Lower lobe of right lung (tissue), 2 donors: ENCODE measurements around the gene RNFT2. TPM values are rescaled to one million over a fixed set of nuclear protein-coding genes. Genes with fewer than 3 reads are reported as not detected.
A peak's percentile ranks its signal among the peaks of the same experiment; 100 is the strongest.

Experiments used
- ATAC-seq, 2 donors: fragments of 200-7000 bp; cut with Tn5 transposase; one replicate each; pipeline ENCODE4 v1.9.1; 2020 to 2022; ENCODE audit warnings: mild to moderate bottlenecking in 2 of 2, moderate library complexity in 2 of 2
- DNase-seq: peaks from one replicate; pipeline ENCODE4 v3.0.0-alpha.2; 2020
- H3K27ac ChIP-seq: fragments of 200-600 bp; one replicate; pipeline ENCODE4 v1.8.0; 2022
- H3K27me3 ChIP-seq: fragments of 200-600 bp; one replicate; pipeline ENCODE4 v1.8.0; 2022; ENCODE audit warnings: low read depth
- H3K36me3 ChIP-seq: fragments of 200-600 bp; one replicate; pipeline ENCODE4 v1.8.0; 2022; ENCODE audit warnings: mild to moderate bottlenecking
- H3K4me1 ChIP-seq: fragments of 200-600 bp; one replicate; pipeline ENCODE4 v1.8.0; 2022
- H3K4me3 ChIP-seq: fragments of 200-600 bp; one replicate; pipeline ENCODE4 v1.8.0; 2022; ENCODE audit warnings: mild to moderate bottlenecking
- H3K9me3 ChIP-seq: fragments of 200-600 bp; one replicate; pipeline ENCODE4 v1.8.0; 2022
- intact Hi-C: fragments of 100-400 bp; cut with DNase I; formaldehyde crosslinking; loops from one replicate; pipeline ENCODE4 v1.11.0; 2022
- total RNA-seq: library from RNA; stranded (reverse); fragmentation: NEBNext Ultra II Directional; extraction: Animal tissue kit (Norgen Biotek cat#: 25700); gene quantifications from one replicate; pipeline ENCODE4 v1.2.1, GENCODE V29; 2021
- TF ChIP-seq, protein P1 (sequence below): fragments of 200-600 bp; IDR thresholded peaks from one replicate; pipeline ENCODE4 v1.8.0; 2022; ENCODE audit warnings: antibody characterized with exemption, mild to moderate bottlenecking
- donor health status: DM: no; HTN: yes; CAD: no; lungs with severe emphysema.

The RNFT2 gene
- total RNA-seq, 1 donor from 2014 or later: 3.3 TPM

DNA sequence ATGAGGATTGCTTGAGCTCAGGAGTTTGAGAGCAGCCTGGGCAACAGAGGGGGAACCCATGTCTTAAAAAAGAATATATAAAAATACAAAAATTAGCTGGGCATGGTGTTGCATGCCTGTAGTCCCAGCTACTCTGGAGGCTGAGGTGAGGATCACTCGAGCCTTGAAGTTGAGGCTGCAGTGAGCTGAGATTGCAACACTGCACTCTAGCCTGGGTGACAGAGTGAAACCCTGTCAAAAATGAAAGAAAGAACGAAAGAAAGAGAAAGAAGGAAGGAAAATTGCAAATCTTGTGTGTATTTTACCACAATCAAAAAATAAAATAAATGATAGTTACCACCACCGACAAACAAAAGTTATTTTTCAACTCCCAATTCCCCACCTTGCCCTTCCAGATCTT, 45.5 kb upstream of the RNFT2 start:
- no peak for ATAC-seq
- peak overlapping the region; percentile 37 for H3K4me3 ChIP-seq
- peaks cover 29% of the 10 kb centered on the region for H3K4me1 ChIP-seq
- no peak for DNase-seq
- H3K9me3 ChIP-seq: no peaks in the 10 kb centered on the region
- intact Hi-C loops: no loop called here
- H3K27me3 ChIP-seq: peaks cover 21% of the 10 kb centered on the region
- TF ChIP-seq, protein P1, sequence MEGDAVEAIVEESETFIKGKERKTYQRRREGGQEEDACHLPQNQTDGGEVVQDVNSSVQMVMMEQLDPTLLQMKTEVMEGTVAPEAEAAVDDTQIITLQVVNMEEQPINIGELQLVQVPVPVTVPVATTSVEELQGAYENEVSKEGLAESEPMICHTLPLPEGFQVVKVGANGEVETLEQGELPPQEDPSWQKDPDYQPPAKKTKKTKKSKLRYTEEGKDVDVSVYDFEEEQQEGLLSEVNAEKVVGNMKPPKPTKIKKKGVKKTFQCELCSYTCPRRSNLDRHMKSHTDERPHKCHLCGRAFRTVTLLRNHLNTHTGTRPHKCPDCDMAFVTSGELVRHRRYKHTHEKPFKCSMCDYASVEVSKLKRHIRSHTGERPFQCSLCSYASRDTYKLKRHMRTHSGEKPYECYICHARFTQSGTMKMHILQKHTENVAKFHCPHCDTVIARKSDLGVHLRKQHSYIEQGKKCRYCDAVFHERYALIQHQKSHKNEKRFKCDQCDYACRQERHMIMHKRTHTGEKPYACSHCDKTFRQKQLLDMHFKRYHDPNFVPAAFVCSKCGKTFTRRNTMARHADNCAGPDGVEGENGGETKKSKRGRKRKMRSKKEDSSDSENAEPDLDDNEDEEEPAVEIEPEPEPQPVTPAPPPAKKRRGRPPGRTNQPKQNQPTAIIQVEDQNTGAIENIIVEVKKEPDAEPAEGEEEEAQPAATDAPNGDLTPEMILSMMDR: no peak
- no peaks in the 10 kb centered on the region for H3K36me3 ChIP-seq
- H3K27ac ChIP-seq: no peak overlapping the region

DNA sequence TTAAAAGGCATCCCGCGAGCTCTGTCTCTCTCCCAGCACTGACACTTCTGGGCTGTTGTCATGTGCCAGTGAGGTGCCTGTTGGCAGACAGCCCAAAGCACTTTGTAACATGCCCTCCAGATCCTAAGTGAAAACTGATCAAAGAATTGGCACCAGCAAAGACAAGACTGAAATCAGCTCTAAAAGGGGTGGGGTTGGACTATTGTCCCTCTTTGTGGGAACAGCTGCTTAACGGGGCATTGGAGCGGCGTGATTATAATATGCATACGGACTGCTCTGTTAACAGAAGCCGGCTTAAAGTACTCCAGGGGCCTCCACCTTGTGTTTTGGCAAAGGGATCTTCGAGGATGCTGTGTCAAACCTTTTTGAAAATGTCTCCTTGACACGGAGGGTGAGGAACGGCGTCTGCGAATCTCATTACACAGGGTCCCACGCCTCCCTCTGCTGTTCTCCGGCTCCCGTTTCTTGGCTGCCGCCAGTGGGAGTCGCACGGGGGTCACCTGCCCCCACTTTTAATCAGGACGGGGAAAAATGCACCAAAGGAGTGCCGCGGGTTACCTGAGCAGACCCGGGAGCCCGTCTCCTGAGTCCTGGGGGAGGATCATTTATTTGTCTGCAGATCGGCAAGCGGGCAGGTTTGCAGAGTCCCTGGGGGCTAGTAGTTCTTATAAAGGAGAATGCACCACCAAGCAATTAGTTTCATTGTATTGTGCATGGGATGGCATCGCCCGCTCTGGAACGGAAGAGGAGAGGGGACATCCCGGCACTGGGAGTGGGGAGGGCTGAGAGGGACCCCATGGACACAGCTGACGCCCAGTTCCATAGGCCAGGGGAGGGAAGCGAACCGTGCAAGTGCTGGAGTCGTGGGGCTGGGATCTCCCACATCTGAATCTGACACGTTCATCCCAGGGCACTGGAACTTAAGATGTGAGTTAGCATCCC, 44.6 kb upstream of the RNFT2 start:
- intact Hi-C loops: no loop called here
- peak overlapping the region; percentile 37 for H3K4me3 ChIP-seq
- peak in 1 of 2 donors; percentile 16 for ATAC-seq

DNA sequence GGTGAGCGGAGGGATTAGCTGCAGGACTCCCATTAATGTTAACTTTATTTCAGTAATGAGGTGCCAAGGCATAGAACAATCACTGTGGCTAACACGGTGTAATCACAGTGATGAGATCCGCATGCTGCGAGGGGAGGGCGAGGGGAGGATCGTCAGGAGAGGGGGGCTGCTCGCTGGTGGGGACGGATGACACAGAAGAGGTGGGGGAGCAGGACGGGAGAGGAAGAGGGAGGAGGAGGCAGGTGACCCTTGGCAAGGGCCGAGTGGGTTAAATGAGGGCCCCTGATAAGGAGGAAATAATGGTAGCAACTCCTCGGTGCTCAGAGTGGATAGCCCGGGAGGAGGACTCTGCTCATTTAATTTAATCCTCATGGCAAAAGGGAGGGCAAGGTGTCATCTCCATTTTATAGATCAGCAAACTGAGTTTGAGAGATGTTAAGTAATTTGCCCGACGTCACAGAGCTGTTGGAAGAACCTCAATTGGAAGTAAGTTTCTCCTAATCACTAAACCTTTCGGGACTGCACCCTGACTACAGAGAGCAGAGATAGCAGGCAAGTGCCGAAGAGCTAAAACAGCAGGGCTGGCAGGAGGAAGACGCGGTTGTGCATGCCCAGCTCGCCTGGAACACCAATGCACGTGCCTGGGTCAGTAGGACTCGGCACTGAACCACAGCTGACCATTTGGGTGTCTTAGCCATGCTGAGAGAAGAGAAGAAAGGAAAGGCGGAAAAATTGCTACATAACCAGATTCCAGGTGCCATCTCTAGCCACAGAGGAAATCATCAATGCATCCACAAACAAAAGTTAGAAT, 43.3 kb upstream of the RNFT2 start:
- no peaks in the 10 kb centered on the region for H3K36me3 ChIP-seq
- no peak for DNase-seq
- no peak overlapping the region for H3K27ac ChIP-seq
- intact Hi-C loops: no loop called here
- H3K4me1 ChIP-seq: peaks cover 37% of the 10 kb centered on the region
- H3K4me3 ChIP-seq: no peak overlapping the region
- H3K27me3 ChIP-seq: peaks cover 21% of the 10 kb centered on the region
- H3K9me3 ChIP-seq: no peaks in the 10 kb centered on the region
- no peak for ATAC-seq
- TF ChIP-seq, protein P1: no peak

More for the DNA sequence above, 44.6 kb upstream of the RNFT2 start:
- Histone ChIP-seq H3K9me3 (no peaks in the 10 kb centered on the region), H3K4me1 (peaks cover 36% of the 10 kb centered on the region), H3K36me3 (no peaks in the 10 kb centered on the region), H3K27ac (no peak overlapping the region), H3K27me3 (peaks cover 21% of the 10 kb centered on the region)
- TF ChIP-seq, protein P1: no peak
- DNase-seq: no peak

DNA sequence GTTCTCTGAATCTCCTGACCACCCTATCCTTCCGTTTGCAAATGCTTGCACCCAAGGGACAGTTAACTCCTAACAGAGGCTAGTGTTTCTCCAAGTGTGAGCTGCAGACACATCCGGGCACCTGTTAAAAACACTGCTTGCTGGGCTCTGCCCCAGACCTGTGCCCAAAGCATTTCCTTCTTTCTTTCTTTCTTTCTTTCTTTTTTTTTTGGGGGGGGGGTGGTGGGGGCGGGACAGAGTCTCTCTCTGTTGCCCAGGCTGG, 42.7 kb upstream of the RNFT2 start:
- H3K27me3 ChIP-seq: peaks cover 21% of the 10 kb centered on the region
- intact Hi-C loops: no loop called here
- H3K4me3 ChIP-seq: no peak overlapping the region
- no peaks in the 10 kb centered on the region for H3K9me3 ChIP-seq
- H3K27ac ChIP-seq: no peak overlapping the region
- H3K4me1 ChIP-seq: peaks cover 37% of the 10 kb centered on the region
- TF ChIP-seq, protein P1: no peak
- H3K36me3 ChIP-seq: no peaks in the 10 kb centered on the region
- DNase-seq (no peak), ATAC-seq (no peak)

DNA sequence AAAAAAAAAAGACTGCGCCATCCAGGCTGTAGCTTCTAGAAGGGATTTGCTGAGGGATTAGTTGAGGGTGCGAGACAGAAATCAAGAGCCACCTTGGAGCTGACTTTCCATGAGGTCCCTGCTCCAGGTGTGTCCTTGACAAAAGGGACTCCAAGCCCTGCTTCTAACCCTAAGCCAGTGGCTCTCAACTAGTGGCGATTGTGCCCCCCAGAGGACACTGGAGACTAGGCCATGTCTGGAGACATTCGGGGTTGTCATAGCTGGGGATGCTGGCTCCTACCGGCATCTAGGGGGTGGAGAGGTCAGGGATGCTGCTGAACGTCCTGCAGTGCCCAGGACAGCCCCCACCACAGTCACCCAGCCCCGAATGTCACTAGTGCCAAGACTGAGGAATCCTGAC, 40.8 kb upstream of the RNFT2 start:
- peaks cover 16% of the 10 kb centered on the region for H3K27me3 ChIP-seq
- DNase-seq (no peak), ATAC-seq (peak; percentile 33 to 48)
- no peak overlapping the region for H3K4me3 ChIP-seq
- H3K36me3 ChIP-seq: no peaks in the 10 kb centered on the region
- H3K4me1 ChIP-seq: peaks cover 37% of the 10 kb centered on the region
- intact Hi-C loops: no loop called here
- TF ChIP-seq, protein P1: peak; percentile 30
- H3K27ac ChIP-seq: no peak overlapping the region
- H3K9me3 ChIP-seq: no peaks in the 10 kb centered on the region
